Motor neuron (in vitro differentiated cells): Measurements from ENCODE around the gene SERTAD3. TPM values are rescaled to one million over a fixed set of nuclear protein-coding genes. Genes with fewer than 3 reads are reported as not detected.
"Not testable (repeated sequence)": the region's sequence is repeated elsewhere in the genome, so short reads cannot be mapped to it uniquely, and the experiment has no call there.

Experiments
- ATAC-seq, 8 experiments: fragments of 200-7000 bp; cut with Tn5 transposase; replicated peaks in 6 of 8; 2 replicates each; pipeline ENCODE4 v1.8.0; 2021; ENCODE audit warnings: mild to moderate bottlenecking in 8 of 8, moderate library complexity in 8 of 8
- H3K27ac ChIP-seq, 2 donors: fragments of 250-450 bp; sonication (Bioruptor Pico); 2 replicates each; pipeline ENCODE4 v1.9.0; 2021; ENCODE audit warnings: antibody characterized with exemption in 2 of 2, mild to moderate bottlenecking in 2 of 2, moderate library complexity in 1 of 2
- H3K4me1 ChIP-seq, 2 donors: fragments of 250-450 bp; sonication (Bioruptor Pico); replicated peaks in 1 of 2; 2 replicates each; pipeline ENCODE4 v1.6.1; 2021; ENCODE audit warnings: antibody characterized with exemption in 2 of 2, mild to moderate bottlenecking in 2 of 2, moderate library complexity in 1 of 2
- H3K4me3 ChIP-seq, 5 donors: fragments of 250-450 bp; sonication (Bioruptor Pico); 2 replicates each; pipeline ENCODE4 v1.9.0; 2021; ENCODE audit warnings: antibody characterized with exemption in 5 of 5, mild to moderate bottlenecking in 5 of 5, moderate library complexity in 4 of 5
- whole genome bisulfite sequencing, 10 experiments: fragments of 450-650 bp; shearing (Covaris generic); methylation state at CpG; one replicate each; pipeline ENCODE4 v1.0.0; 2022; 5-methylcytosine and 5-hydroxymethylcytosine counted together
- in situ Hi-C, 9 experiments: fragments of 400-800 bp; cut with MboI; loops; one replicate each; pipeline ENCODE4 v1.15.0; 2021; ENCODE audit warnings: low sequenced_read_pairs in 9 of 9, low pct_unique_long_range_greater_than_20kb in 2 of 9; ENCODE audit not compliant: unreplicated experiment in 9 of 9
- total RNA-seq, 8 experiments: library from RNA; unstranded; fragments of 300-600 nt; gene quantifications; 2 replicates each; pipeline versions ENCODE4 v1.2.3 to v1.2.4, GENCODE V29; 2022

The SERTAD3 gene
- total RNA-seq, 8 experiments from 2014 or later, result 11.2 to 28.6 (median 18.2) TPM

GRCh38 chr19:40450664-40451063, 6.5 kb upstream of the SERTAD3 start:
- Histone ChIP-seq H3K4me1 (peaks cover 5 to 8% of the 10 kb centered on the region in 2 donors), H3K4me3 (no peak overlapping the region), H3K27ac (no peak overlapping the region)
- in situ Hi-C loops, result no loop called here
- 85 to 100% (median 100%) methylated on average over 1 to 4 of the region's 4 CpGs; no CpG with 5 or more reads in 3 of the 10 experiments for WGBS, 10 experiments
- ATAC-seq, result no peak

DNA sequence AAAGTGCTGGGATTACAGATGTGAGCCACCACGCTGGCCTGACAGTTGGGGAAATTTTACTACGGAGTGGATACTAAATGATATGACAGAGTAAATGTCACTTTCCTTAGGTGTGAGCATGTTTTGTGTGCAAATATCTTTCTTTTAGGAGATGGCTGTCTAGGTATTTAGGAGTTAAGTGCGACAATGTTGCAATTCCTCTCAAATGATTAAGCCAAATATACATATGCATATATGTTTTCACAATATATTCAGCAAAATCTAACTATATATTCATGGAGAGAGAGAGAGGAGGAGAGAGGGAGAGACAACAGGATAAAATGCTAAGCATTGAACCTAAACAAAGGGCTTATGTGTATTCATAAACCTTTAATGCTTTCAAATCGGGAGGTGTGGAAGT, 5.4 kb upstream of the SERTAD3 start:
- no peak overlapping the region for H3K4me3 ChIP-seq
- H3K4me1 ChIP-seq, result peaks cover 12 to 15% of the 10 kb centered on the region in 2 donors
- in situ Hi-C loops, result no loop called here
- no peak for ATAC-seq
- WGBS, 10 experiments, result 60 to 100% (median 100%) methylated on average over 1 to 3 of the region's 4 CpGs; no CpG with 5 or more reads in 3 of the 10 experiments
- H3K27ac ChIP-seq, result no peak overlapping the region

GRCh38 chr19:40446263-40446784, 2.2 kb upstream of the SERTAD3 start:
- no peak for ATAC-seq
- in situ Hi-C loops, result no loop called here
- WGBS, 10 experiments, result 50 to 90% (median 78%) methylated on average over 1 to 5 of the region's 8 CpGs; no CpG with 5 or more reads in 6 of the 10 experiments
- no peak overlapping the region for H3K4me3 ChIP-seq
- H3K4me1 ChIP-seq, result peaks cover 12 to 21% of the 10 kb centered on the region in 2 donors
- peak overlapping the region in 1 of 2 donors; percentile 53 for H3K27ac ChIP-seq

GRCh38 chr19:40445780-40446262, 1.7 kb upstream of the SERTAD3 start:
- Histone ChIP-seq H3K4me3 (no peak overlapping the region), H3K27ac (peak overlapping the region in 1 of 2 donors; percentile 53), H3K4me1 (peaks cover 12 to 21% of the 10 kb centered on the region in 2 donors)
- in situ Hi-C loops, result no loop called here
- WGBS, 10 experiments, result 0 to 77% (median 47%) methylated on average over 1 to 7 of the region's 9 CpGs; no CpG with 5 or more reads in 2 of the 10 experiments
- ATAC-seq, result peak in 2 of 8 experiments; percentile 2 to 4

GRCh38 chr19:40444825-40445312, 734 bp upstream of the SERTAD3 start:
- WGBS, 10 experiments, result 8 to 56% (median 20%) methylated on average over 1 to 11 of the region's 18 CpGs; no CpG with 5 or more reads in 1 of the 10 experiments
- in situ Hi-C loops, result no loop called here
- no peak for ATAC-seq
- peaks cover 12 to 21% of the 10 kb centered on the region in 2 donors for H3K4me1 ChIP-seq
- peak overlapping the region; percentile 52 to 86 (median 66) for H3K4me3 ChIP-seq
- peak overlapping the region; percentile 86 to 92 for H3K27ac ChIP-seq

GRCh38 chr19:40443131-40443999, 770 bp downstream of the SERTAD3 start:
- Histone ChIP-seq H3K4me1 (peaks cover 12 to 21% of the 10 kb centered on the region in 2 donors), H3K4me3 (peak overlapping the region; percentile 52 to 86 (median 66)), H3K27ac (peak overlapping the region; percentile 79 to 92)
- ATAC-seq, result peak; percentile 61 to 76 (median 70)
- in situ Hi-C loops, result no loop called here
- WGBS, 10 experiments, result 0 to 7% (median 0%) methylated on average over 3 to 15 of the region's 52 CpGs; no CpG with 5 or more reads in 3 of the 10 experiments

DNA sequence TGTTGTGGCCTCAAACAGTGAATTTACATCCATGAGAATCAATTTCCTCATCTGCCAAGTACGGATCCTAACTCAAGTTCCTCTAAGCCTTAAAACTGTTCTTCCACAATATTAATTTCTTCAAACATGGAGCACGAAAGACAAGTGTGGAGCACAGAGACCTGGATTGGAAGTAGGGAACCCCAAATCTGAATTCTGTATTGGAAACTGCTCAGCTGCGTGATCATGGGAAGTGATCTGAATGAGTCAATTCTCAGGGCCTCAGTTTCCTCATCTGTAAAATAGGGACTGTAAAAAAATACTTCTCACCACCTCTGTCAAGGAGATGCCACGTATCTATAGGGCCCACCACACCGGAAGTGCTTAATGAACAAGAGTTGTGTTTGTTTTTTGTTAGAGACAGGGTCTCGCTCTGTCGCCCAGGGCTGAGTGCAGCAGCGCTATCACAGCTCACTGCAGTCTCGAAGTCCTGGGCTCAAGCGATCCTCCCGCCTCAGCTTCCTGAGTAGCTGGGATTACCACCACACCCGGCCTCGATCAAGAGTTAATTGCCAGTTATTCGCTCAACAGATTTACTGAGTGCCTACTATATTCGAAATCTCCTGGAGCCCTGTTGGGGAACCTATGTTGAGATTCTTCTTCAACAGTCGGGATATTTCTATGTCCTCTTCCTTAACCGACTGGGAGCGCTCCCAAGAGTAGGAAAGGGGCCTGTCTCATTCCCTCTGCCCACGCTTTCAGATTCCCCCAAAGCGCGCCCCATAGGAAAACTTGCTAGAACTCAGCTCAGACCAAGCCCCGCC, 1.6 kb downstream of the SERTAD3 start:
- peak in 2 of 8 experiments; percentile 1 to 3 for ATAC-seq

DNA sequence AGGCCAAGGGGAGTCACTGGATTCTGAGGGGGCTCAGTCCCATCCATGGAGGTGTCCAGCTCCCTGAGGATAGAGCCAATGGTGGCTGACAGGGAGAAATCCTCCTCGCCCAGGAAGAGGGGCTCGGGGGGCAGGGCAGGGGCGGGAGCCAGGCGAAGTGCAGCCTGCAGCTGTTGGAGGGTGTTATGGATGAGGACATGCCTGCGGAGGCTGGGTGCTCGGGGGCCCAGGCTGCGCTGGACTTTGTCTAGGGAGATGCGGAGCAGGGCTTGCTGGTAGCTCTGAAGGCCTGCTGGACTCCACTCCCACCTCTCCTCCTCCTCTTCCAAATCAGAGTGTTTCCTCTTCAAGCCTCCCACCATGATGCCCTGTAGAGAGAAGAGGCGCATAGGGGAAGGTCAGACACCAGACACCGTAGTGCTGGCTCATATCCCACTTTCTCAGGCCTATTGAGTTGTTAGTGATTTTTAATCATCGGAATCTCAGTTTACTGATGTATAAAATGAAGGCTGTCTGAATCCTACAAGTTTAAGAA, 2.3 kb downstream of the SERTAD3 start:
- peaks cover 12 to 21% of the 10 kb centered on the region in 2 donors for H3K4me1 ChIP-seq
- WGBS, 10 experiments, result 33 to 95% (median 79%) methylated on average over 1 to 4 of the region's 11 CpGs; no CpG with 5 or more reads in 6 of the 10 experiments
- no peak overlapping the region for H3K4me3 ChIP-seq
- in situ Hi-C loops, result no loop called here
- no peak overlapping the region for H3K27ac ChIP-seq
- ATAC-seq, result no peak

More for the DNA sequence above, 1.6 kb downstream of the SERTAD3 start:
- in situ Hi-C loops, result no loop called here
- no peak overlapping the region for H3K27ac ChIP-seq
- H3K4me3 ChIP-seq, result peak overlapping the region; percentile 52 to 86 (median 66)
- peaks cover 12 to 21% of the 10 kb centered on the region in 2 donors for H3K4me1 ChIP-seq
- WGBS, 10 experiments, result 0 to 85% (median 41%) methylated on average over 3 to 9 of the region's 22 CpGs; no CpG with 5 or more reads in 2 of the 10 experiments

GRCh38 chr19:40438284-40438683, 5.9 kb downstream of the SERTAD3 start:
- in situ Hi-C loops, result no loop called here
- Histone ChIP-seq H3K27ac (no peak overlapping the region), H3K4me3 (no peak overlapping the region), H3K4me1 (peaks cover 7 to 13% of the 10 kb centered on the region in 2 donors)
- WGBS, 10 experiments, result 80 to 100% (median 91%) methylated on average over 1 to 3 of the region's 3 CpGs; no CpG with 5 or more reads in 4 of the 10 experiments
- ATAC-seq, result no peak

- Histone ChIP-seq H3K4me3 (peak overlapping the region; percentile 4 to 27 (median 22)), H3K4me1 (peaks cover 13 to 18% of the 10 kb centered on the region in 2 donors), H3K27ac (peak overlapping the region; percentile 83 to 89)
- in situ Hi-C loops, result no loop called here
- 0 to 15% (median 5%) methylated on average over 1 to 13 of the region's 50 CpGs; no CpG with 5 or more reads in 1 of the 10 experiments for WGBS, 10 experiments
- ATAC-seq, result peak; percentile 90 to 98 (median 94)
These were observed 10.5 kb downstream of the SERTAD3 start for GRCh38 chr19:40433391-40434216.

DNA sequence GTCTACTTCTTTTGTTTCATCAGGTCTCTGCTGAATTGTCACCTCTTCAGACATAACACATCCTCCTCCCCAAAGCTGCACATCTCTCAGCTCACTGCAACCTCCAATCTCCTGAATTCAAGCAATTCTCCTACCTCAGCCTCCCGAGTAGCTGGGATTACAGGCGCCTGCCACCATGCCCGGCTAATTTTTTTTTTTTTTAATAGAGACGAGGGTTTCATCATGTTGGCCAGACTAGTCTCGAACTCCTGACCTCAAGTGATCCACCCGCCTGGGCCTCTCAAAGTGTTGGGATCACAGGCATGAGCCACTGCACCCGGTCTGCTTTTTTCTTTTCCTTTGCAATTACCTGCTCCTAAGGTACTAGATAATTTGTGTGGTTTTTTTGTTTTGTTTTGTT, 11.4 kb downstream of the SERTAD3 start:
- in situ Hi-C loops, ATAC-seq: not testable (repeated sequence)

More for the DNA sequence above, 11.4 kb downstream of the SERTAD3 start:
- 17 to 100% (median 83%) methylated on average over 1 to 5 of the region's 7 CpGs; no CpG with 5 or more reads in 3 of the 10 experiments for WGBS, 10 experiments
- Histone ChIP-seq H3K4me1 (peaks cover 13 to 18% of the 10 kb centered on the region in 2 donors), H3K27ac (peak overlapping the region in 1 of 2 donors; percentile 89)
- H3K4me3 ChIP-seq, result not testable (repeated sequence)
